Hepatocyte (in vitro differentiated cells): Measurements from ENCODE around the gene TLR8.

Source experiments
- EZH2 ChIP-seq: fragments of 200-600 bp; sonication (generic); IDR thresholded peaks from 2 replicates; pipeline ENCODE4 v1.6.1; 2016; ENCODE audit warnings: antibody characterized with exemption, mild to moderate bottlenecking, borderline replicate concordance
- EZH2phosphoT487 ChIP-seq: fragments of 200-600 bp; sonication (generic); IDR thresholded peaks from one replicate; pipeline ENCODE4 v1.6.1; 2018; ENCODE audit warnings: antibody characterized with exemption, mild to moderate bottlenecking, low read depth, moderate library complexity; ENCODE audit not compliant: unreplicated experiment, severe bottlenecking
- TF ChIP-seq, protein P1 (sequence below): fragments of 200-600 bp; sonication (generic); IDR thresholded peaks from 2 replicates; pipeline ENCODE4 v1.5.1; 2016; ENCODE audit warnings: antibody characterized with exemption, mild to moderate bottlenecking; ENCODE audit not compliant: poor library complexity

DNA sequence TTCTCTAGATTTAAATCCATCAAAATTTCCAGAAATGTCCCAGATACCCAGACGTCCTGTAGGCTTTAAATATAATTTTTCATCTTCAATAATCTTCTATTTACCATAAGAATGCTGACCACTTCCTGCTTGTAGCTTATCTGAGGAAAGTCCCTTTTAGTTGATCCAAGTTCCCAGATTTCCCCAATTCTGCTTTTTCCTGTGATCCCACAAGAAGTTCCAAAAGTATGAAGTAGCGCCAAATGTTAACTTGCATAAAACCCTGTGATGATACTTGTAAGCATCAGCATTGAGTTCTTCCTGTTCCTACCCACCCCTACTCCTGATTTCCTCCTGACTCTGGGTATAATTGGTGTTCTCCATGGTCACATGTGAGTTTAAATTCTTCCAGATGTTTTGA is 10.6 kb upstream of the TLR8 start:
- TF ChIP-seq, protein P1, sequence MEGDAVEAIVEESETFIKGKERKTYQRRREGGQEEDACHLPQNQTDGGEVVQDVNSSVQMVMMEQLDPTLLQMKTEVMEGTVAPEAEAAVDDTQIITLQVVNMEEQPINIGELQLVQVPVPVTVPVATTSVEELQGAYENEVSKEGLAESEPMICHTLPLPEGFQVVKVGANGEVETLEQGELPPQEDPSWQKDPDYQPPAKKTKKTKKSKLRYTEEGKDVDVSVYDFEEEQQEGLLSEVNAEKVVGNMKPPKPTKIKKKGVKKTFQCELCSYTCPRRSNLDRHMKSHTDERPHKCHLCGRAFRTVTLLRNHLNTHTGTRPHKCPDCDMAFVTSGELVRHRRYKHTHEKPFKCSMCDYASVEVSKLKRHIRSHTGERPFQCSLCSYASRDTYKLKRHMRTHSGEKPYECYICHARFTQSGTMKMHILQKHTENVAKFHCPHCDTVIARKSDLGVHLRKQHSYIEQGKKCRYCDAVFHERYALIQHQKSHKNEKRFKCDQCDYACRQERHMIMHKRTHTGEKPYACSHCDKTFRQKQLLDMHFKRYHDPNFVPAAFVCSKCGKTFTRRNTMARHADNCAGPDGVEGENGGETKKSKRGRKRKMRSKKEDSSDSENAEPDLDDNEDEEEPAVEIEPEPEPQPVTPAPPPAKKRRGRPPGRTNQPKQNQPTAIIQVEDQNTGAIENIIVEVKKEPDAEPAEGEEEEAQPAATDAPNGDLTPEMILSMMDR = no peak
- TF ChIP-seq EZH2 = no peak
- no peak for TF ChIP-seq EZH2phosphoT487
